Measurements from ENCODE around the gene AKT3.

DNA sequence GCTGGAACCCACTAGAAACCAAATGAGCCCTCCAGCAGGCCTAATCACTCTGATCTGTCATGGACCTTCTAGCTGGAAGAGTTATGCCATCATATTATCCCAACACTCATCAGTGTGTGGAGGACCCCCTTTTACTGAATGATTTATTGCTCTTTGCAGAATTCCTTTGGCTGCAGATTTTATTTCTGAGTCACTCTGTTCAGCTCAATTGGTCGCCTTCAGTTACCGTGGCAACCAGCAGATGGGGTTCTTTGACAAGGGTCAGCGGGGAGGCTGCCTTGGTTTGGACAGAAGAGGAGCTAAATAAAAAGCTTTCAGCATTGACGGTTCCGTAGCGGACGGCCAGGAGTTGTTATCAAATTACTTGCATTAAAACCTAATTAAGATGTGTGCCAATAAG is 374.1 kb downstream of the AKT3 start:
- TF ChIP-seq, protein P1, sequence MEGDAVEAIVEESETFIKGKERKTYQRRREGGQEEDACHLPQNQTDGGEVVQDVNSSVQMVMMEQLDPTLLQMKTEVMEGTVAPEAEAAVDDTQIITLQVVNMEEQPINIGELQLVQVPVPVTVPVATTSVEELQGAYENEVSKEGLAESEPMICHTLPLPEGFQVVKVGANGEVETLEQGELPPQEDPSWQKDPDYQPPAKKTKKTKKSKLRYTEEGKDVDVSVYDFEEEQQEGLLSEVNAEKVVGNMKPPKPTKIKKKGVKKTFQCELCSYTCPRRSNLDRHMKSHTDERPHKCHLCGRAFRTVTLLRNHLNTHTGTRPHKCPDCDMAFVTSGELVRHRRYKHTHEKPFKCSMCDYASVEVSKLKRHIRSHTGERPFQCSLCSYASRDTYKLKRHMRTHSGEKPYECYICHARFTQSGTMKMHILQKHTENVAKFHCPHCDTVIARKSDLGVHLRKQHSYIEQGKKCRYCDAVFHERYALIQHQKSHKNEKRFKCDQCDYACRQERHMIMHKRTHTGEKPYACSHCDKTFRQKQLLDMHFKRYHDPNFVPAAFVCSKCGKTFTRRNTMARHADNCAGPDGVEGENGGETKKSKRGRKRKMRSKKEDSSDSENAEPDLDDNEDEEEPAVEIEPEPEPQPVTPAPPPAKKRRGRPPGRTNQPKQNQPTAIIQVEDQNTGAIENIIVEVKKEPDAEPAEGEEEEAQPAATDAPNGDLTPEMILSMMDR (IDR thresholded peaks at IDR 0.05; ENCODE audit: poor library complexity) = no peak
- no peak for TF ChIP-seq EZH2 (IDR thresholded peaks at IDR 0.05; ENCODE audit: borderline replicate concordance)
- TF ChIP-seq EZH2phosphoT487 (IDR thresholded peaks at IDR 0.05; ENCODE audit: low read depth, severe bottlenecking, unreplicated experiment) = no peak
